ENCODE results near the gene RPL10.

The RPL10 gene

DNA sequence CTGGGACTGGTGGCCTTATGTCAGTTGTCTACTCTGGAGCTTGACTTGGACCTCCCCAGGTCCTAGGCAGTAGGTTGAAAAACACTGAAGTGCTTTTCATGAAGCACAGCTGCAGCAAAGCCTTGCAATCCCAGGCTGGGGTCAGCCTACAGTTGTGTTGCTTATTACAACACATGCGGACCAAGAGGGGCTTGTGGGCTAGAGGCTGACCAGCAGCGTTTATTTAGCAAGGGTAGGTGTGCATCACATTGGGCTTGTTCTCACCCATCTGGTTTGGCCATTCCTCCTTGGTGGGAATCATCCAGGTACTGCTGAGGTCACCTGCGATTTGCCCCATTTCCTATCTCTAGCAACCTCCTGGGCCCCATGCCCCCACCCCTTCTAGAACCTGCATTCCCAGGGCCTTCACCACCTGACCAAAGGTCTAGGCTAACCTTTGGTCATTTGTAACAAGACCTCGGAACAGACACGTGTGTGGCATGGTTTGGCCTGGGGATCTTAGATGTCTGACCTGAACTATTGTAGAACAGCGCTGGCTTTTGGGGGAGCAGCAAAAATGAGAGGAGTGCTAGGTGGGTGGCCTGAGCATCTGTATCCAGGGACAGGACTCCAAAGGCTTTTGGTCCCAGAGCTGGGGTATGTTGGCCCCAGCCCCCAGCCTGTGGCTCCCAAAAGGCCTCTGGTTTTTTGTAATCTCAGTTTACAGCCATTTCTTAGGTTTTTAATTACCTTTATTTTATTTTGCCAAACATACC is 3.0 kb downstream of the RPL10 start:
- no peak for DNase-seq

DNA sequence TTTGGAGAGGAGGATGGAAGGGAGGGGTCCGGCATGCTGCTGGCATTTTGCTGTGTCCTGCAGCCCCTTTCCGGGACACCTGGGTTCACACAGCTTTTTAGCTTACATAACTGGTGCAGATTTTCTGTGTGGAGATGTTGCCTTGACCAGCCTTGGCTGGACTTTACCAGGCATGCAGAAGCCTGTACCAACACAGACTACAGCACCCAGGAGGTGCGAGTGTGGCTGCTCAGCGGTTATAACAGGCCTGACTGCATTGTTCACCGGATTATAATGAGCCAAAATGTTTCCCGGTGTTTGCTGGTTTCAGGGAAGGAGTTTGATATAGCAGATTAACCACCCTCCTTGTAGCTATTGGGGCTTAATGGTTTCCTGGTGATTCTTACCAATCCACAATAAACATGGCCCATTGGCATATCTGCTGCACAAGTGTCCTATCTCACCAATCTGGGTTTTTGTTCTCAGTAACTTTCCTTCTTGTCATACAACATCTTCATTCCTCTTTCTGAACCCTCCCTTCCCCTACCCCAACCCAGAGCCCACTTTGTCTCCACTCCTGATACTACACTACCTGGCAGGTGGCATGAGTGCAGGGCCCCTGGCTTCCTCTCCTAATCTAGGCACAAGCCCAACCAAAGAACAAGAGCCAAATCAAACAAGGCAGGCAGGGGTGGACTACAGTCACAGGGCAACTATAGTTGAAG is 3.9 kb downstream of the RPL10 start:
- no peak for DNase-seq

DNA sequence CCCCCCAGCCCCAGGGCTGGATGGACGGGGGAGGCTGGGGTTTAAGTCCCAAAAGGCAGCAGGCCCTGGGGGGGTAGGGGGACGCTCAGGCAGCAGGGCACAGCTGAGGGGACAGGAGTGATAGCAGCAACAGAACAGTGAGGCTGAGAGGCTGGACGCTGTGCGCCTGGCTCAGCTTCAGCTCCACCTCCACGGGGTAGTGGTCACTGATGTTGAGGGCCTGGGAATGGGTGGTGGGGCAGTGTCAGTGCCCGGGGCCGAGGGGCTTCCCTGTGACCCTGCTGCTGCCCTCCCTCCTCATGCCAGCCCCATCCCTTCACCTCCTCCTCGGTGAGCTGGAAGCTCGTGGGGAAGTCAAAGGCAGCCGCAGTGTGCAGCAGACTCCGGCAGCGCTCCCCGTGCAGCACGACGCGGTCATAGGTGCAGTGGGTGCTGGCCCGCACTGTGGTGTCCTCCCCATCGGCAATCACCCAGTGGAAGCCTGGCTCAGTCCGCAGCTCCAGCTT is 4.5 kb downstream of the RPL10 start:
- no peak for DNase-seq

- DNase-seq: no peak
Observed at GRCh38 chrX:154403192-154403591, 5.0 kb downstream of the RPL10 start.

- DNase-seq: no peak
Observed at GRCh38 chrX:154403858-154404257, 5.7 kb downstream of the RPL10 start.

DNA sequence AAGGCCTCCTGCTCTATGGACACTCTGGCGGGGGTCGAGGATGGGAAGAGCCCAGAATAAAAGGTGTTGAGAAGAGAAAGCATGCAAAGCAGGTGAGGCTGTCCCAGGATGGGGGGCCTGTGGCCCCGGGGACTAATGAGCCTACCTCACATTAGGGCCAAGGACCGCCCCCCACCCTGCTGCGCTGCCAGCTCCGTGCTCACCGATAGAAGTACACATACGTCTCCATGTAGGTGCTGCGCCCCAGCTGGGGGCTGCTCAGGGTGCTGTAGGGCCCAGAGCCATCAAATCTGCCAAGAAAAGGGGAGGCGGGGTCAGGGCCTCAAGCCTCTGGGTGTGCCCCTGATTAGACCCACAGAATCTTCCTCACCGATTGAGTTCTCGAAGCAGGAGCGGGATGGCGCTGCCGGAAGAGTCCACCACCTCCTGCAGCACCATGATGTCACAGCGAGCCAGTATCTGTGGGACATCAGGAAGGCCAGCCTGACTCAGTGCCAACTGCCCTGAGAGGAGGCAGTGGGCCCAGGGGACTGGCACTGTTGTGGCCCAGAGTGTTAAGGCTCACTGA is 6.5 kb downstream of the RPL10 start:
- no peak for DNase-seq

- DNase-seq: no peak
Observed at GRCh38 chrX:154408659-154409221, 10.6 kb downstream of the RPL10 start.

DNA sequence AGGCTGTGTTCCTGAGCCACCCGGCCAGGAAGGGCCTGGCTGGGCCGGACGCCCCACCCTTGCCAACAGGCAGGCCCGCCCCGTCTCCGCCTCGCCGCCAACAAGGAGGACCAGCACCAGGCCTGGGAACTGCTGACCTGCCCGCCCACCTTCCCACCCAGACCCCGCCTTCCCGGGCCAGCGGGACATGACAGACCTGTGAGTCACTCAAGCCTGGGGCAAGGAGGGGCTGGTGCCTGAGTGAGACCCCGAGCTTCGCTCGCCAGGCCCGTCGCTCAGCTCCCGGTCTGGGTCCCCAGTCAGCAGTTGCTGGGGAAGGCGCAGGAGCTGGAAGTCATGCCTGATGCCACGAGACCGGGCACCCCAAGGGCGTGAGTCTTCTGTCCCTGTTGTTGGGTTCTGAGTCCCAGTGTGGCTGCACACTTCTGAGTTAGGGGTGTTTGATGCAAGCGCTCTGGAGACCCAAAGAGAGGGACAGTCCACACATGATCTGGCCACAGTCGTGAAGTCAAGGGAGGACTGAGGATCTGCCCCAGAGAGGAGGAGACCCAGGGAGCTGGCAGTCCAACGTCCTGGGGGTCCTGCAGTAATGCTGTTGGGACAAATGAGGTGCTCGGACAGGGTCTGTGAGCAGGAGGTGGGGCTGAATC is 11.2 kb downstream of the RPL10 start, which contains the start of gene DNASE1L1:
Gene DNASE1L1, minus strand, starts transcription at position 33 of the 650 bp plus-strand sequence. CDS start 3,686 bp downstream, outside the sequence.
- DNase-seq: no peak

DNA sequence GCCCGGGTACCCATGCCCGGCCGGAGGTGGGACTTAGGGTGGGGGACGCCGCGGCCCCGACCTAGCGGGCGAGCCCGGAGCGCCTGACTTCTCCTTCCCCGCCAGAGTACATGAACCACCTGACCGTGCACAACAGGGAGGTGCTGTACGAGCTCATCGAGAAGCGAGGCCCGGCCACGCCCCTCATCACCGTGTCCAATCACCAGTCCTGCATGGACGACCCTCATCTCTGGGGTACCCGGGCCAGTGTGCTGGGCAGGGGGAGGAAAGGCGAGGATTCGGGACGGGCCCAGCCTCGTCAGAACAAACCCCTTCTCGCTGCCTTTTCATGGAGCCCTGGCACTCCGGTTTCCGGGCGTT is 13.8 kb downstream of the RPL10 start:
- no peak for DNase-seq

DNA sequence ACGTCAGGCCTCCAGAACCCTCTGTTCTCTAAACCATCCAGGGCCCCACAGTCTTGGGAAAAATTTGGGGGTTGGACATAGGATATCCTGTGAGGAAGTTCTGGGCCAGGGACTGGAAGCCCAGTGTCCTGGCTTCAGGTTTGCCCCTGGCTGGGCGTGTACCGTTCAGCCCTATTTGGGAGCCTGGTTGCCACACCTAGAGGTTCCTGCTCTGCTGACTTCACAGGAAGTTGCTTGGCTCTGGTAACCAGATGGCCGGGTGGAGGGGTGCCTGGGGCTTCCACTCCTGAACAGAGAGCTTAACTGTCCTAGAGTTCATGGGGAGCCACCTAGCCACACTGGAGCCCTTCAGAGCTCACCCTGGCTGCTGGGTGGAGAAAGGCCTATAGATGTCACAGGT is 14.3 kb downstream of the RPL10 start:
- DNase-seq: no peak

GRCh38 chrX:154413142-154413541 is 15.0 kb downstream of the RPL10 start:
- DNase-seq: no peak

DNA sequence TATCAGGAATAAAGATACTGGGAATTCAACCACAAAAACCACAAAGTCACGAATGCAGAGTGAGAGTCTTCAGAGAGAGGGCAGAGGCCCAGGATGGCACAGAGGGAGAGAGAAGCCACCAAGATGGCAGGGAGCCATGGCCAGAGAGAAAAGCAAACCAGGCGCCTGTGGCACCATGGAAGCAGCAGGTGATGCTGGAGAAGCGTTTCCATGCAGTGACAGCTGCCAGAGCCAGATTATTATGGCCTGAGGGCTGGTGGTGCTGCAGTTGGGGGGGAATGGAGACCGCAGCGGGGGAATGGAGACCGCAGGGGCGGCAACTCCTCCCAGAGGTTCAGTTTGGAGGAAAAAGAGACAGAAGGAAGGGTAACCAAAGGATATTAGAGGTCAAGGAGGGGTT is 19.0 kb downstream of the RPL10 start:
- DNase-seq: no peak

- no peak for DNase-seq
Observed at GRCh38 chrX:154419189-154419588, 21.0 kb downstream of the RPL10 start.

GRCh38 chrX:154419688-154420401 is 21.7 kb downstream of the RPL10 start:
- DNase-seq: no peak

DNA sequence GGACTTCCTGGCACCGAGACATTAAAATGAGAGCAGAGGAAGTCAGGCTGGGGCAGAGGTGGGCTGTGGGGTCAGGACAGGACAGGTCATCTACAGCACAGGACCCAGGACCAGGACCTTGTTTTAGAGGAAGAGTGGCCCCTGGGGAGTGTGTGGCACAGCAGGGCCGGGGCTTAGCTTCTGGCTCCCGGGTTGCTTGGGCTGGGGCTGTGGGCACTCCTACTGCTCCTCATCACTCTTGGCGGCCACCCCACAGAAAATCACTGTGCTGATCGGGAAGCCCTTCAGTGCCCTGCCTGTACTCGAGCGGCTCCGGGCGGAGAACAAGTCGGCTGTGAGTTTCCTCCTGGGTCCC is 22.2 kb downstream of the RPL10 start:
- DNase-seq: no peak

DNA sequence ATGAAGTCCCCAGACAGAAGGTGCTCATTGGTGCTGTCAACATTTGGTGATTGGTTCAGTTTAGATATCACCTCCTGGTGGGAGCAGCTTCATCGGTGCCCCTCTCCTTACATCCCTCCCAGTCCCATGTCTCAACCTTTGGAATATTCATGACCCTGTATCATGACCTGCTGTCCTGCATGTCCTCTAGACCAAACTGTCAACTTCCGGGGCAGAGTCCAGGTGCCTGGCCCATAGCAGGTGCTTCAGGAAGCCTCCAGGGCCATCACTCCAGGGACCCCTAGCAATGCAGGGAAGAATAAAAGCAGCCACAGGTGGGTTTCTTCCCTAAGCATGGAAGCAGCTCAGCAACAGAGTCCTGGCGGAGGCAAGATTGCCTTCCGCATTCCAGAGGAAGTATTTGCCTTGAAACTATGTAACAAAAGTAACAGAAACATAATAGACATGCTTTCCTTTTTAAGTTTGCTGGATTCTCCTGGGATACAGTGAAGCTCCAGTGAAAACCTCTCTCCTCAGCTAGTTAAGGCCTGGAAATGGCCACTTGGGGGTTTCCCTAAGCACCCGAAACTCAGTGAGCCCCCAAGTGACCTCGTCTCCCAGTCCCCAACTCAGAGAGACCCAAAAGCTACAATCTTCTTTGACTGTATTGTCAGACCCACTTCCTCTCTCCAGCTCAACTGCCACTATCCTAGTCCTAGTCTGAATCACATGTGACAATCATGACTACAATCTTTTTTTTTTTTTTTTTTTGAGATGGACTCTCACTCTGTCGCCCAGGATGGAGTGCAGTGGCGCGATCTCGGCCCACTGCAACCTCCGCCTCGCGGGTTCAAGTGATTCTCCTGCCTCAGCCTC is 29.0 kb downstream of the RPL10 start:
- no peak for DNase-seq

- peak; percentile 80 to 88 for DNase-seq
Observed at GRCh38 chrX:154428176-154429171, 30.3 kb downstream of the RPL10 start, which contains the start of gene ATP6AP1. ATP6AP1 (plus strand) TSS chrX:154428677; CDS start chrX:154428693, 16 bp downstream.

DNA sequence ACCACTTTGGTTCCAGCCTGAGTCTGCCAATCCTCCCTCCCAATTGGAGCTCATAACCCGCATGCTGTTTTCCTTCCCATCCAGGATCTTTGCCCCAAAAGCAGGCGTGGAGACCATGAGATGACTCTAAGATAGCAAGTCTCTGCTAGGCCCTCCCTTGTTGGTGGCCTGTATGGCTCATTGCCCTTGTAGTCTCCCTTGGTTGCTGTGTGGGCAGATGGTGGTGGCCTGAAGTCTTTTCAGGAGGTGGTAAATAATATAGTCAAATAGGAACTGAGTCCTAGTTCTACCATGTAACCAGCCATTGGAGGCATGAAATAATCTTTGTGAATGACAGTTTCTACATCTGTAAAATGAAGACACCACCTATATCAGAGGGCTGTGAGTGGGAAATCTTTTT is 31.5 kb downstream of the RPL10 start:
- DNase-seq: no peak

DNA sequence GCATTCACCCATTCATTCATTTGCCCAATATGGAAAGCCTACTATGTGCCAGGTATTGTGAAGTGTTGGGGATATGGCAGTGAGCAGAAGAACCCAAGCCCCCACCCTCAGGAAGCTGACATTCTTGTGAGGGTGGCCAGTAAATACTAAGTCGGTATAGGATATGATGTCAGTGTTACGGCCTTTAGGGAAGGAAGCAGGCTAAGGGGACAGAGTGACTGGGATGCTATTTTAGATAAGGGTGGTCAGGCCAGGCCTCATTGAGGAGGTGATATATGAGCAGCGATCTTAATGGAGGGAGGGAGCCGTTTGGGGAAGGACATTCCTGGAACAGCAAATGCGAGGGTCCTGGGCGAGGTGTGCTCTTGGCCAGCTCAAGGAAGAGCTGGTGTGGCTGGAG is 32.3 kb downstream of the RPL10 start:
- no peak for DNase-seq

GRCh38 chrX:154430916-154431315 is 32.7 kb downstream of the RPL10 start:
- no peak for DNase-seq
